ENCODE measurements around the gene LAP3.

The LAP3 gene

GRCh38 chr4:17623451-17624001, 46.5 kb downstream of the LAP3 start:
- no peak for DNase-seq

- no peak for DNase-seq
Observed at GRCh38 chr4:17624821-17625220, 47.8 kb downstream of the LAP3 start.

- no peak for DNase-seq
Observed at GRCh38 chr4:17630228-17630627, 53.2 kb downstream of the LAP3 start.

- DNase-seq, result no peak
Observed at GRCh38 chr4:17633600-17633999, 56.6 kb downstream of the LAP3 start.

- DNase-seq, result no peak
Observed at GRCh38 chr4:17635056-17635455, 58.1 kb downstream of the LAP3 start.

- no peak for DNase-seq
Observed at GRCh38 chr4:17636341-17636695, 59.3 kb downstream of the LAP3 start.

GRCh38 chr4:17636696-17637622, 60.0 kb downstream of the LAP3 start:
- peak; percentile 30 for DNase-seq

GRCh38 chr4:17639136-17639535, 62.1 kb downstream of the LAP3 start:
- DNase-seq, result no peak

- DNase-seq, result no peak
Observed at GRCh38 chr4:17642398-17642783, 65.4 kb downstream of the LAP3 start.

- DNase-seq, result no peak
Observed at GRCh38 chr4:17646693-17647092, 69.7 kb downstream of the LAP3 start.

- no peak for DNase-seq
Observed at GRCh38 chr4:17647176-17647806, 70.3 kb downstream of the LAP3 start.

- DNase-seq, result no peak
Observed at GRCh38 chr4:17647927-17648326, 70.9 kb downstream of the LAP3 start.

- DNase-seq, result no peak
Observed at GRCh38 chr4:17650406-17650805, 73.4 kb downstream of the LAP3 start.

- no peak for DNase-seq
Observed at GRCh38 chr4:17654701-17655100, 77.7 kb downstream of the LAP3 start.

GRCh38 chr4:17657090-17657489, 80.1 kb downstream of the LAP3 start:
- no peak for DNase-seq
